ENCODE measurements around the gene C21orf58. TPM values are rescaled to one million over a fixed set of nuclear protein-coding genes. Genes with fewer than 3 reads are reported as not detected.
A peak's percentile ranks its signal among the peaks of the same experiment; 100 is the strongest.

Gene C21orf58
- total RNA-seq, 1 experiment from 2014 or later = 10.8 TPM

- Histone ChIP-seq H3K9me3 (ENCODE audit: control insufficient read depth in 1 of 2, insufficient read depth in 1 of 2, low read depth in 1 of 2, low read length in 2 of 2) (no peaks in the 10 kb centered on the region), H3K36me3 (ENCODE audit: control insufficient read depth in 1 of 2, insufficient read depth in 2 of 2, low read length in 2 of 2) (peaks cover 19 to 32% of the 10 kb centered on the region in 2 experiments; a peak in 3 of 4 replicates), H3K4me2 (ENCODE audit: low read length) (peak overlapping the region; percentile 96), H3K4me3 (replicated peaks in 1 of 2; ENCODE audit: low read depth in 1 of 2, low read length in 2 of 2) (peak overlapping the region; percentile 72 to 100; a peak in 3 of 4 replicates), H3K79me2 (ENCODE audit: insufficient read depth, low read length) (peaks cover 44% of the 10 kb centered on the region), H3K4me1 (ENCODE audit: control insufficient read depth in 1 of 2, insufficient read depth in 2 of 2, low read length in 2 of 2) (peaks cover 11 to 17% of the 10 kb centered on the region in 2 experiments), H4K20me1 (ENCODE audit: insufficient read depth) (no peaks in the 10 kb centered on the region), H3K27me3 (ENCODE audit: insufficient read depth, low read length) (no peaks in the 10 kb centered on the region), H3K9ac (ENCODE audit: low read length) (no peak overlapping the region), H3K27ac (ENCODE audit: low read depth, low read length) (peak overlapping the region; percentile 95; the same call in 1 of the 2 replicates), H3K9me2 (ENCODE audit: insufficient read depth) (no peaks in the 10 kb centered on the region), H2AFZ (ENCODE audit: low read depth, low read length, poor library complexity, severe bottlenecking) (no peak overlapping the region)
- ATAC-seq (no peak), DNase-seq (ENCODE audit: low read depth, low spot score) (no peak)
- POLR2A ChIA-PET = no interaction called here
- CTCF ChIA-PET = no interaction called here
- RAD21 ChIA-PET (ENCODE audit: low non-redundant PET in 1 of 2, low total read pairs in 2 of 2, uncharacterized antibody in 2 of 2, unreplicated experiment in 2 of 2) = no interaction called here
- intact Hi-C loops (cut with micrococcal nuclease) = loop anchor here (2.0 to 10.0 kb wide), 2 partner anchors 35 to 143 kb away; partner anchors contain the start of gene C21orf58
- no TSS peak for BruUV-seq (replicated peaks)
- no peak for TF ChIP-seq FOSL1 (IDR thresholded peaks at IDR 0.05; ENCODE audit: low read depth)
- TF ChIP-seq ELF1 (IDR thresholded peaks at IDR 0.05; ENCODE audit: borderline replicate concordance, low read depth) = no peak
- TF ChIP-seq SRF (IDR thresholded peaks at IDR 0.05; ENCODE audit: low read depth) = no peak
- no peak for TF ChIP-seq REST (IDR thresholded peaks at IDR 0.05; ENCODE audit: low read depth)
- no peak for TF ChIP-seq SIN3A (IDR thresholded peaks at IDR 0.05; ENCODE audit: low read depth)
- TF ChIP-seq POLR2A (IDR thresholded peaks at IDR 0.05; ENCODE audit: borderline replicate concordance, extremely low read depth, insufficient read depth, insufficient read length) = no peak
- no peak for TF ChIP-seq ZBTB33 (IDR thresholded peaks at IDR 0.05; ENCODE audit: extremely low read depth, insufficient replicate concordance, low read length)
Measured at GRCh38 chr21:46287541-46287940, 36.1 kb downstream of the C21orf58 start.
